MCF 10A (cell line): ENCODE data around the gene SERPINB1. TPM values are rescaled to one million over a fixed set of nuclear protein-coding genes. Genes with fewer than 3 reads are reported as not detected.

Experiments
- Bru-seq: library from RNA; stranded (reverse); fragments of 400-500 nt; gene quantifications from one replicate; lab custom pipeline; 2021; lab: Mats Ljungman, UMichigan
- BruChase-seq, 2 experiments: library from RNA; stranded (reverse); fragments of 400-500 nt; gene quantifications; one replicate each; lab custom pipeline; 2021; lab: Mats Ljungman, UMichigan
- BruUV-seq: library from RNA; stranded (reverse); fragments of 400-500 nt; replicated peaks from 2 replicates; lab custom pipeline; 2021; lab: Mats Ljungman, UMichigan
- CTCF ChIA-PET: fragments of 300-600 bp; sonication (Branson Sonifier 250); formaldehyde crosslinking; extraction: SDS; loops from one replicate; lab custom pipeline; 2021; ENCODE audit warnings: antibody characterized with exemption, inconsistent platforms; lab: Yijun Ruan, JAX
- POLR2A ChIA-PET: fragments of 300-600, 350-650 bp; sonication (Branson Sonifier 250); formaldehyde crosslinking; extraction: SDS; loops from one replicate; lab custom pipeline; 2020; ENCODE audit warnings: antibody characterized with exemption, inconsistent platforms; lab: Yijun Ruan, JAX
- DNase-seq: peaks from one replicate; pipeline ENCODE4 v3.0.0-alpha.2; 2018; ENCODE audit not compliant: unreplicated experiment
- H3K27ac Mint-ChIP-seq: one replicate; pipeline ENCODE4 v1.8.0; 2022; ENCODE audit warnings: mild to moderate bottlenecking, low read depth, mixed read lengths; ENCODE audit not compliant: unreplicated experiment
- H3K27me3 Mint-ChIP-seq: one replicate; pipeline ENCODE4 v1.8.0; 2022; ENCODE audit warnings: mixed read lengths; ENCODE audit not compliant: insufficient read depth, unreplicated experiment
- H3K36me3 Mint-ChIP-seq: one replicate; pipeline ENCODE4 v1.8.0; 2022; ENCODE audit warnings: mild to moderate bottlenecking, moderate library complexity, mixed read lengths; ENCODE audit not compliant: insufficient read depth, unreplicated experiment
- H3K4me1 Mint-ChIP-seq: one replicate; pipeline ENCODE4 v1.8.0; 2022; ENCODE audit warnings: mixed read lengths; ENCODE audit not compliant: insufficient read depth, unreplicated experiment
- H3K4me3 Mint-ChIP-seq: one replicate; pipeline ENCODE4 v1.8.0; 2022; ENCODE audit warnings: mild to moderate bottlenecking, moderate library complexity, mixed read lengths; ENCODE audit not compliant: unreplicated experiment
- H3K9me3 Mint-ChIP-seq: one replicate; pipeline ENCODE4 v1.8.0; 2022; ENCODE audit warnings: mixed read lengths; ENCODE audit not compliant: unreplicated experiment
- CTCF ChIP-seq: fragments of 200-600 bp; IDR thresholded peaks from one replicate; pipeline ENCODE4 v1.8.0; 2022; ENCODE audit warnings: antibody characterized with exemption, mild to moderate bottlenecking; ENCODE audit not compliant: unreplicated experiment
- intact Hi-C: fragments of 100-400 bp; cut with micrococcal nuclease; formaldehyde crosslinking; loops from 2 replicates; pipeline ENCODE4 v1.14.1; 2022
- long read RNA-seq: library from polyadenylated mRNA; stranded (forward); transcript quantifications from one replicate; pipeline ENCODE4 v2.0.0, GENCODE V29; 2022
- total RNA-seq: library from RNA; stranded (reverse); gene quantifications from 2 replicates; pipeline ENCODE4 v1.2.3, GENCODE V29; 2022

The SERPINB1 gene
- total RNA-seq, result 20.8 and 28.0 TPM in 2 replicates
- Bru-seq, nascent RNA, result percentile 90 among the genes with signal in this experiment
- BruChase-seq, experiment 1, labeled RNA remaining after a 6-hour chase, result percentile 87 among the genes with signal in this experiment
- BruChase-seq, experiment 2, labeled RNA remaining after a 2-hour chase, result percentile 88 among the genes with signal in this experiment
- long read RNA-seq, transcript SERPINB1-201 (7 exons, 2,619 nt), result major isoform, 29 of 36 reads
- long read RNA-seq, partial matches to known transcripts, result 0 of 36 reads
- long read RNA-seq, other reads (novel, unspliced or antisense), result 7 of 36 reads

GRCh38 chr6:2841264-2842138 lies at the start of gene SERPINB1:
Gene SERPINB1 (minus strand): TSS chr6:2841863. CDS start chr6:2840586, 1,277 bp downstream.
- POLR2A ChIA-PET, result interaction anchor here (0.6 to 4.6 kb wide), 19 partner anchors 8 to 227 kb away, joined by 3 to 76 read pairs (median 4); partner anchors contain the start of genes RIPK1 and WRNIP1
- CTCF ChIA-PET, result interaction anchor here (0.6 to 3.8 kb wide), 13 partner anchors 13 to 607 kb away, joined by 3 to 35 read pairs (median 4); no protein-coding TSS in a partner anchor
- peaks cover 31% of the 10 kb centered on the region for H3K4me1 Mint-ChIP-seq
- peak within 1 kb of the TSS; percentile 88 for H3K4me3 Mint-ChIP-seq
- H3K27ac Mint-ChIP-seq, result peak within 1 kb of the TSS; percentile 96
- intact Hi-C loops, result loop anchor here (1.0 to 10.0 kb wide), 5 partner anchors 23 to 213 kb away; partner anchors contain the start of gene WRNIP1
- DNase-seq, result peak; percentile 93
- TF ChIP-seq CTCF, result no peak
- H3K27me3 Mint-ChIP-seq, result no peaks in the 10 kb centered on the region
- no peaks in the 10 kb centered on the region for H3K9me3 Mint-ChIP-seq
- H3K36me3 Mint-ChIP-seq, result peaks cover 21% of the 10 kb centered on the region
- no TSS peak for BruUV-seq

DNA sequence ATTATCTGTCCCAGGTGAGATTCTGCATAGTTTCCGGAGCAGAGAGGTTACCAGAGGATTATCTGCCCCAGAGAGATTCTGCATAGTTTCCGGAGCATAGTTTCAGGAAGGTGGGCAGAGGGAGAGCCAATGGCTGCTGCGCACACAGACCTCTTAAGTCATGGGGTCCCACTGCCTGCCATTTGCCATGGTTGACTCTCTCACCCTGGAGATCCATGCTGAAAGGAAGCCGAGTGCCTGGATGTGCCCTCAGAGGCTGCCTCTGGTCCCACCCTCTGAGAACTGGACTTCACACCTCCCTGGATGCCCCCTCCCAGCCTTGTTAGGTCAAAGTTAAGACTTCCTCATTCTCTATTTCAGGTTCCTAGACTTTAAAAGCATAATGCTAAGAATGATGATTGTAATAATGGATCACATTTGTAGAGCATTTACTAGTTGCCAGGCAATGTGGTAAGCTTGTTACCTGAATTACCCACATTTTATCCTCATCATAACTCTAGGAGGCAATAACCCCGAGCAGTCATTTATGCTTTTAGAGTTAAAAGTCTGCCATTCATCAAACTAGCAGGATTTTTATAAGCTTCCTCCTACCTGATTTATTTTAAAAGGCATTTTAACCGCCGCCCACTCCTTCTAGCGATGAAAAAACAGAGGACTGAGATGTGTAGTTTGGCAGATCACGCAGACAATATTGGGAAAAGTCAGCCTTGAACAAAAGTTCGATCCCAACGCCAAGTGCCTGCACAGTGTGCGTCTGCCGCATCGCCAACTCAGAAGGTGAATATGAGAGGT lies 49.5 kb upstream of the SERPINB1 start:
- Mint-ChIP-seq H3K27ac (no peak overlapping the region), H3K4me1 (no peaks in the 10 kb centered on the region), H3K9me3 (no peaks in the 10 kb centered on the region), H3K4me3 (no peak overlapping the region), H3K27me3 (peaks cover 78% of the 10 kb centered on the region), H3K36me3 (no peaks in the 10 kb centered on the region)
- DNase-seq, result no peak
- CTCF ChIA-PET, result interaction anchor here (0.6 to 1.0 kb wide), 2 partner anchors 35 to 100 kb away, joined by 3 read pairs; no protein-coding TSS in a partner anchor
- intact Hi-C loops, result no loop called here
- BruUV-seq, result no TSS peak
- TF ChIP-seq CTCF, result no peak
- POLR2A ChIA-PET, result no interaction called here

DNA sequence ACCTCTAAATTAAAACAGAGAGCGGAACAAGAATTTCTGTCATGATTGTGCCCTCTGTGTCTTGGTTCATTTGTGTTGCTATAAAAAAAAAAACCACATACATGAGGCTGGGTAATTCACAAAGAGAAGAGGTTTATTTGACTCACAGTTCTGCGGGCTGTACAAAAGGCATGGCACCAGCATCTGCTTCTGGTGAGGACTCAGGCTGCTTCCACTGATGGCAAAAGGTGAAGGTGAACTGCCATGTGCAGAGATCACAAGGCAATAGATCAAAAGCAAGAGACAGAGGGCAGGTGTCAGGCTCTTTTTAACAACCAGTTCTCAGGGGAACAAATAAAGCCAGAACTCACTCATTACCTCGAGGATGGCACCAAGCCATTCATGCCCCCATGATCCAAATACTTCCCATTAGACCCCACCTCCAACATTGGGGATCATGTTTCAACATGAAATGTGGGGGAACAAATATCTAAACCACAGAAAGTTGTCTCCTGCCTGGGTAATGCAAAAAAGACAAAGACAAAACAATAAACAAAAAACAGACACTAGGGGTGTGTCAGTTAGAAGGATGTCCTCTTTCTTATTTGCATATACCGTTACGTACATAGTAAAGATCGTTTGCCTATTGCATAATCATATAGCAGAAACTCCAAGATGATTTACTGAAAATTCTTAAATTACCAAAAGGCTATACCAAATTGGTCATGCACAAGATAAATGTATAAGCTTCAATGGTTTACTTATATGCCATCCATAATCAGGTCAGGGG lies 44.5 kb upstream of the SERPINB1 start:
- POLR2A ChIA-PET, result no interaction called here
- Mint-ChIP-seq H3K27me3 (peaks cover 77% of the 10 kb centered on the region), H3K4me3 (no peak overlapping the region), H3K36me3 (no peaks in the 10 kb centered on the region), H3K27ac (no peak overlapping the region), H3K9me3 (peaks cover 8% of the 10 kb centered on the region), H3K4me1 (no peaks in the 10 kb centered on the region)
- no TSS peak for BruUV-seq
- TF ChIP-seq CTCF, result no peak
- CTCF ChIA-PET, result interaction anchor here (0.6 to 0.7 kb wide), 2 partner anchors 13 to 1464 kb away, joined by 3 to 4 read pairs; no protein-coding TSS in a partner anchor
- intact Hi-C loops, result no loop called here
- no peak for DNase-seq
